GM12801 (cell line): ENCODE measurements around the gene CACNG8.

Experiments
- TF ChIP-seq, protein P1 (sequence below): IDR thresholded peaks from one replicate; pipeline ENCODE4 v1.5.1; 2011; ENCODE audit warnings: control low read depth; ENCODE audit not compliant: insufficient read length; ENCODE audit errors: extremely low read depth

Gene CACNG8

DNA sequence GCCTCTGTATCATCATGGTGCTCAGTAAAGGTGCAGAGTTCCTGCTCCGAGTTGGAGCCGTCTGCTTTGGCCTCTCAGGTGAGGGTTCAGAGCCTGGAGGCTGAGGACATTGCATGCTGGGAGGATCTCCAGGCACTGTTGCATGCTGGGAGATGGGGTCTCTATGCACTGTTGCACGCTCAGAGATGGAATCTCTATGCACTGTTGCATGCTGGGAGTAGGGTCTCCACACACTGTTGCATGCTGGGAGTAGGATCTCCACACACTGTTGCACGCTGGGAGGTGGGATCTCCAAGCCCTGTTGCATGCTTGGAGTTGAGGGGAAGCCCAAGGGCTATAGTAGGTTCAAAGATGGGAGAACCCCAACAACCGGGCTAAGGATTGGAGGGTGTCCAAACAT, 37.0 kb downstream of the CACNG8 start:
- TF ChIP-seq, protein P1, sequence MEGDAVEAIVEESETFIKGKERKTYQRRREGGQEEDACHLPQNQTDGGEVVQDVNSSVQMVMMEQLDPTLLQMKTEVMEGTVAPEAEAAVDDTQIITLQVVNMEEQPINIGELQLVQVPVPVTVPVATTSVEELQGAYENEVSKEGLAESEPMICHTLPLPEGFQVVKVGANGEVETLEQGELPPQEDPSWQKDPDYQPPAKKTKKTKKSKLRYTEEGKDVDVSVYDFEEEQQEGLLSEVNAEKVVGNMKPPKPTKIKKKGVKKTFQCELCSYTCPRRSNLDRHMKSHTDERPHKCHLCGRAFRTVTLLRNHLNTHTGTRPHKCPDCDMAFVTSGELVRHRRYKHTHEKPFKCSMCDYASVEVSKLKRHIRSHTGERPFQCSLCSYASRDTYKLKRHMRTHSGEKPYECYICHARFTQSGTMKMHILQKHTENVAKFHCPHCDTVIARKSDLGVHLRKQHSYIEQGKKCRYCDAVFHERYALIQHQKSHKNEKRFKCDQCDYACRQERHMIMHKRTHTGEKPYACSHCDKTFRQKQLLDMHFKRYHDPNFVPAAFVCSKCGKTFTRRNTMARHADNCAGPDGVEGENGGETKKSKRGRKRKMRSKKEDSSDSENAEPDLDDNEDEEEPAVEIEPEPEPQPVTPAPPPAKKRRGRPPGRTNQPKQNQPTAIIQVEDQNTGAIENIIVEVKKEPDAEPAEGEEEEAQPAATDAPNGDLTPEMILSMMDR, result no peak

DNA sequence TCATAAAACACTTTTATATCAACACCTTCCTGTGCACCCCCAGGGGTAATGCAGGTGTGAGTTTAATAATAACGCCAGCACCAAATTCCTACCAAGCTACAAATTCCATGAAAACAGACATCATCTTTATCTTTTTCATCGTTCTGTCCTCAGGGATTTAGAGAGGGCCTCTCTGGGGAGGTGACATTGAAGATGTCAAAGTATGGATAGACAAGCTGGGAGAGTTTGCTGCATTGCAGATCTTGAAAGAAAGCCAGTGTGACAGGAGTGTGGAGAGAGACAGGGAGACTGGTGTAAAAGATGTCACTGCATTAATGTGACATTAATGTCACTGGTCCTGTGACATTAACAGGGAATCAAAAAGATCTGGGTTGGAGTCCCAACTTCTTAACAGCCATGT, 38.8 kb downstream of the CACNG8 start:
- TF ChIP-seq, protein P1, result no peak

DNA sequence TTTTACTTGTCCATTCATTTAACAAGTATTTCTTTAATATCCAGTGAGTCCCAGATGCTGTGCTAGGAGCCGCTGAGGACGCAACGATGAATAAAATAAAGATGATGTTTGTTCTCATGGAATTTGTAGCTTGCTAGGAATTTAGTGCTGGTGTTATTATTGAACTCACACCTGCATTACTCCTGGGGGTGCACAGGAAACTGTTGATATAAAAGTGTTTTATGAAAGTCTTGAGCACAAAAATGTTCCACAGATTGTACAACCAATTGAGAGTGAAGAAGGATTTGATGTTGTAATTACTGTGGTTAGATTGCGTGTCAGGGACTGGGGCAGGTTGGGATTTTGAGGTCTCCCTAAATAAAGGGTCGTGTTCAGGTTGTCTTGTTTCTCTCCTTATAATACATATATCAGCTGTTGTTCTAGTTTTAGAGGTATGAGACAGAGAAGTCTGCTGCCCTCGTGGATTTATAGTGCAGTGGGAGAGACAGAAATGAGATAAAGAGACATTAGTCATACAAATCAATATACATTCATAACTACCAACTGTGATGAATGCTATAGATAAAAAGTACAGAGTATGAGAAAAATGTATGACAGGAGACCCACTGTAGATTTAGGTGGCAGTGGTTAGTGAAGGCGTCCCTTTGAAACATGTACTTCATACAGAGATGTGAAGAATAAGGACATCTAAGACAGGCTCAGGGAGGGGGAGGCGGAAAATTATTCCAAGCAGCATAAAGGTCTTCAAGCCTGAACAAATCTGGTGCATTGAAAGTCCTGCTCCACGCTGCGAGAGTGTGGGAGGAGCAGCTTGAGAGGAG, 40.0 kb downstream of the CACNG8 start:
- TF ChIP-seq, protein P1, result no peak

DNA sequence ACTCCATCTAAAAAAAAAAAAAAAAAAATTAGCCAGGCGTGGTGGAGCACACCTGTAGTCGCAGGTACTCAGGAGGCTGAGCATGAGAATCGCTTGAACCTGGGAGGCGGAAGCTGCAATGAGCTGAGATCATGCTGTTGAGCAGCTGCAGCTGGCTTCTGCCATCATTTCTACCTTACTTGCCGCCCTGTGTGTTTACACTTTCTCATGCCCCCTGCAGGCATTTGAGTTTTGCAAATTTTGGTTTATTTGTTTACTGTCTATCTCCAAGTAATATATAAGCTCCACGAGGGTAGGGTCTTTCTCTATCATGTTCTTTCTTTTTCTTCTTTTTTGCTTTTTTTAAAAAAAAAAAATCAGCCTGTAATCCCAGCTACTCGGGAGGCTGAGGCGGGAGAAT, 46.7 kb downstream of the CACNG8 start:
- TF ChIP-seq, protein P1, result no peak

DNA sequence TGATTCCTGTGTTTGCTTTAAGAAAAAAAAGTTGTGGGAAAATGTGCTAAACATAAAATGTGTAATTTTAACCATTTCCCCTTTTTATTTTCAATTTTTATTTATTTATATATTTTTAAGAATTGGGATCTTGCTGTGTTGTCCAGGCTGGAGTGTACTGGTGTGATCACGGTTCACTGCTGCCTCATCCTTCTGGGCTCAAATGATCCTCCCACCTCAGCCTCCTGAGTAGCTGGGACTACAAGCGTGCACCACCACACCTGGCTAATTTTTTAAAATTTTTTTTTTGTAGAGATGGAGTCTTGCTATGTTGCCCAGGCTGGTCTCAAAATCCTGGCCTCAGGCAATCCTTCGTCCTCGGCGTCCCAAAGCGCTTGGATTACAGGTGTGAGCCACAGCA, 47.7 kb downstream of the CACNG8 start:
- TF ChIP-seq, protein P1, result no peak

DNA sequence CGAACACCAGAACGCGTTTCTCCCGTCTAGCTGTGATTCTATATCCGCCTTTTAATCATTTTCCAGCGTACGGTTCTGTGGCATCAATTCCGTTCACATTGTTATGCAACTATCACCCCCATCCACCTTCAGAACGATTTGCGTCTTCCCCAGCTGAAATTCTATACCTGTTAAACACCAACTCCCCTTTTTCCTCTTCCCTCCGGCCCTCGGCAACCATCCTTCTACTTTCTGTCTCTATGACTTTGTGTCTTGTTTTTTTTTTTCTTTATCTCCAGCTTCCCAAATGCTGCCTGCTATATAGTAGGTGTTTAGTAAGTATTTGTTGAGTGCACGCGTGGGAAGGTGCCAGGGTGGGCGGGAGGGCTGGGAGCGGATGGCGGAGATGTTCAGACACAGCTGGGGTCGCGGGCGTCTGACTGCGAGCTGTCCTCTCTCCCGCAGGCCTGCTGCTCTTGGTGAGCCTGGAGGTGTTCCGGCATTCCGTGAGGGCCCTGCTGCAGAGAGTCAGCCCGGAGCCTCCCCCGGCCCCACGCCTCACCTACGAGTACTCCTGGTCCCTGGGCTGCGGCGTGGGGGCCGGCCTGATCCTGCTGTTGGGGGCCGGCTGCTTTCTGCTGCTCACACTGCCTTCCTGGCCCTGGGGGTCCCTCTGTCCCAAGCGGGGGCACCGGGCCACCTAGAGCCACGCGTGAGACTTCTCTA, 48.9 kb downstream of the CACNG8 start:
- TF ChIP-seq, protein P1, result no peak

DNA sequence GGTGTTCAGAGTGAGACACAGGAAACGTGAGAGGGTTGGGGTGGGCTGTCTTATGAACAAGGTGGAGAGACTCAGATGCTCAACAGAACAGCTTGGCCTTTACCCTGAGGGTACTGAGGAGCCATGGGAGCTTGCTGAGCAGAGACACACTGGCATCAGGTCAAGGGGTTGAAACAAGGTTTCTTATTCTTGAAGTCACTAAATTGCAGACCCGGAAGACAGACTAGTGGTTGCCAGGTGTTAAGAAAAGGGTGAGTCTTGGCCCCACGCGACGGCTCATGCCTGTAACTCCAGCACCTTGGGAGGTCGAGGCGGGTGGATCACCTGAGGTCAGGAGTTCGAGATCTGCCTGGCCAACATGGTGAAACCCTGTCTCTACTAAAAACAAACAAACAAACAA, 51.1 kb downstream of the CACNG8 start:
- TF ChIP-seq, protein P1, result no peak
